H9 (cell line): ENCODE data around the gene TEF. TPM values are rescaled to one million over a fixed set of nuclear protein-coding genes. Genes with fewer than 3 reads are reported as not detected.

Source experiments
- DNase-seq: peaks from one replicate; pipeline ENCODE4 v3.0.0-alpha.2; 2017
- H2AFZ ChIP-seq: one replicate; pipeline ENCODE4 v1.6.1; 2013; ENCODE audit warnings: mild to moderate bottlenecking, low read length, control low read depth, moderate library complexity
- H2AK5ac ChIP-seq: 2 replicates; pipeline ENCODE4 v1.6.1; 2013; ENCODE audit warnings: low read length, control low read depth, mixed read lengths; ENCODE audit not compliant: insufficient read length
- H2BK120ac ChIP-seq: one replicate; pipeline ENCODE4 v1.6.1; 2013; ENCODE audit warnings: low read depth, mild to moderate bottlenecking, low read length, control low read depth, inconsistent platforms; ENCODE audit not compliant: poor library complexity, severe bottlenecking
- H2BK12ac ChIP-seq: 2 replicates; pipeline ENCODE4 v1.6.1; 2013; ENCODE audit warnings: low read length, control low read depth, mixed read lengths, low read depth; ENCODE audit not compliant: insufficient read length
- H2BK15ac ChIP-seq: 2 replicates; pipeline ENCODE4 v1.6.1; 2013; ENCODE audit warnings: low read depth, low read length, control low read depth
- H2BK20ac ChIP-seq: one replicate; pipeline ENCODE4 v1.6.1; 2013; ENCODE audit warnings: low read depth, mild to moderate bottlenecking, low read length, control low read depth, inconsistent platforms; ENCODE audit not compliant: poor library complexity, severe bottlenecking
- H2BK5ac ChIP-seq: 2 replicates; pipeline ENCODE4 v1.6.1; 2013; ENCODE audit warnings: low read length, control low read depth, mixed read lengths; ENCODE audit not compliant: insufficient read length
- H3K14ac ChIP-seq: 2 replicates; pipeline ENCODE4 v1.6.1; 2013; ENCODE audit warnings: low read length, control low read depth; ENCODE audit not compliant: insufficient read depth
- H3K18ac ChIP-seq: 2 replicates; pipeline ENCODE4 v1.6.1; 2013; ENCODE audit warnings: low read depth, mild to moderate bottlenecking, mixed read lengths, low read length, control low read depth; ENCODE audit not compliant: insufficient read length
- H3K23ac ChIP-seq: 2 replicates; pipeline ENCODE4 v1.6.1; 2013; ENCODE audit warnings: low read length, control low read depth, mixed read lengths, low read depth; ENCODE audit not compliant: insufficient read length
- H3K23me2 ChIP-seq: 2 replicates; pipeline ENCODE4 v1.6.1; 2013; ENCODE audit warnings: low read depth, mild to moderate bottlenecking, mixed read lengths, low read length, control low read depth; ENCODE audit not compliant: insufficient read length, poor library complexity, severe bottlenecking
- H3K27ac ChIP-seq: 2 replicates; pipeline ENCODE4 v1.5.1; 2013; ENCODE audit warnings: low read length, control low read depth, mixed read lengths, low read depth; ENCODE audit not compliant: insufficient read length
- H3K27me3 ChIP-seq: 2 replicates; pipeline ENCODE4 v1.6.1; 2013; ENCODE audit warnings: low read length, control low read depth, inconsistent platforms; ENCODE audit not compliant: insufficient read depth
- H3K4ac ChIP-seq: 2 replicates; pipeline ENCODE4 v1.6.1; 2013; ENCODE audit warnings: low read depth, mild to moderate bottlenecking, control low read depth, inconsistent platforms, low read length, moderate library complexity
- H3K4me1 ChIP-seq: 2 replicates; pipeline ENCODE4 v1.6.1; 2013; ENCODE audit warnings: low read length, control low read depth, inconsistent platforms; ENCODE audit not compliant: insufficient read depth
- H3K4me2 ChIP-seq: 2 replicates; pipeline ENCODE4 v1.6.1; 2013; ENCODE audit warnings: low read length, control low read depth, mixed read lengths; ENCODE audit not compliant: insufficient read length, insufficient read depth
- H3K56ac ChIP-seq: 2 replicates; pipeline ENCODE4 v1.6.1; 2013; ENCODE audit warnings: low read depth, mild to moderate bottlenecking, mixed read lengths, low read length, control low read depth; ENCODE audit not compliant: insufficient read length
- H3K79me1 ChIP-seq: 2 replicates; pipeline ENCODE4 v1.6.1; 2013; ENCODE audit warnings: low read depth, mild to moderate bottlenecking, moderate library complexity, low read length, control low read depth, inconsistent platforms; ENCODE audit not compliant: insufficient read depth, poor library complexity, severe bottlenecking
- H3K79me2 ChIP-seq: 2 replicates; pipeline ENCODE4 v1.6.1; 2013; ENCODE audit warnings: low read length, control low read depth, inconsistent platforms; ENCODE audit not compliant: insufficient read depth
- H3K9ac ChIP-seq: 2 replicates; pipeline ENCODE4 v1.6.1; 2013; ENCODE audit warnings: low read length, control low read depth, mixed read lengths; ENCODE audit not compliant: insufficient read length; ENCODE audit errors: extremely low read depth
- H3K9me3 ChIP-seq: one replicate; pipeline ENCODE4 v1.6.1; 2013; ENCODE audit warnings: low read depth, low read length, inconsistent platforms; ENCODE audit not compliant: control insufficient read depth
- H3T11ph ChIP-seq: one replicate; pipeline ENCODE4 v1.6.1; 2013; ENCODE audit warnings: mild to moderate bottlenecking, low read length, control low read depth, inconsistent platforms
- H4K20me1 ChIP-seq: one replicate; pipeline ENCODE4 v1.6.1; 2013; ENCODE audit not compliant: control insufficient read depth, insufficient read length, insufficient read depth
- H4K5ac ChIP-seq: 2 replicates; pipeline ENCODE4 v1.6.1; 2013; ENCODE audit warnings: low read depth, mild to moderate bottlenecking, mixed read lengths, low read length, control low read depth; ENCODE audit not compliant: insufficient read length
- H4K8ac ChIP-seq: replicated peaks from 2 replicates; pipeline ENCODE4 v1.6.1; 2013; ENCODE audit warnings: low read length, control low read depth, mixed read lengths, low read depth; ENCODE audit not compliant: insufficient read length
- H4K91ac ChIP-seq: 2 replicates; pipeline ENCODE4 v1.6.1; 2013; ENCODE audit warnings: low read depth, mild to moderate bottlenecking, moderate library complexity, mixed read lengths, low read length, control low read depth; ENCODE audit not compliant: insufficient read length
- H3K27ac Mint-ChIP-seq, 3 experiments: 2 replicates in 2 of 3; 3 replicates in 1 of 3; pipeline ENCODE4 v1.8.0; 2020 to 2021; ENCODE audit warnings: mixed read lengths in 3 of 3, mild to moderate bottlenecking in 1 of 3, moderate library complexity in 1 of 3
- H3K27me3 Mint-ChIP-seq: 2 replicates; pipeline ENCODE4 v1.8.0; 2021; ENCODE audit warnings: low read depth, mild to moderate bottlenecking, moderate library complexity, mixed read lengths
- H3K36me3 Mint-ChIP-seq, 3 experiments: 2 replicates in 2 of 3; 3 replicates in 1 of 3; pipeline ENCODE4 v1.8.0; 2020 to 2021; ENCODE audit warnings: low read depth in 3 of 3, mixed read lengths in 3 of 3; ENCODE audit not compliant: insufficient read depth in 1 of 3
- H3K4me1 Mint-ChIP-seq, 2 experiments: 2 replicates each; pipeline ENCODE4 v1.8.0; 2020; ENCODE audit warnings: mixed read lengths in 2 of 2
- H3K4me3 Mint-ChIP-seq, 2 experiments: 2 replicates in 1 of 2; 3 replicates in 1 of 2; pipeline ENCODE4 v1.8.0; 2020 to 2021; ENCODE audit warnings: mild to moderate bottlenecking in 2 of 2, mixed read lengths in 2 of 2, moderate library complexity in 1 of 2
- H3K9me3 Mint-ChIP-seq, 2 experiments: 2 replicates in 1 of 2; 3 replicates in 1 of 2; pipeline ENCODE4 v1.8.0; 2020; ENCODE audit warnings: mild to moderate bottlenecking in 2 of 2, mixed read lengths in 2 of 2, moderate library complexity in 1 of 2
- CTCF ChIP-seq: fragments of 200-600 bp; sonication (generic); conservative IDR thresholded peaks from 3 replicates; pipeline ENCODE4 v1.8.0; 2021; ENCODE audit warnings: antibody characterized with exemption, mild to moderate bottlenecking
- WGBS: extraction: QIAGEN DNeasy Blood & Tissue Kit; methylation state at CpG from one replicate; pipeline ENCODE4 v1.1.7; 2013; ENCODE audit warnings: missing lambda C conversion rate, low lambda C conversion rate, mixed read lengths; ENCODE audit not compliant: insufficient read length; ENCODE audit errors: extremely low coverage; 5-methylcytosine and 5-hydroxymethylcytosine counted together
- total RNA-seq: library from RNA; stranded (reverse); gene quantifications from 2 replicates; pipeline ENCODE4 v1.2.1, GENCODE V29; 2021

Gene TEF
- total RNA-seq, 1 experiment from 2014 or later: 17.9 TPM

DNA sequence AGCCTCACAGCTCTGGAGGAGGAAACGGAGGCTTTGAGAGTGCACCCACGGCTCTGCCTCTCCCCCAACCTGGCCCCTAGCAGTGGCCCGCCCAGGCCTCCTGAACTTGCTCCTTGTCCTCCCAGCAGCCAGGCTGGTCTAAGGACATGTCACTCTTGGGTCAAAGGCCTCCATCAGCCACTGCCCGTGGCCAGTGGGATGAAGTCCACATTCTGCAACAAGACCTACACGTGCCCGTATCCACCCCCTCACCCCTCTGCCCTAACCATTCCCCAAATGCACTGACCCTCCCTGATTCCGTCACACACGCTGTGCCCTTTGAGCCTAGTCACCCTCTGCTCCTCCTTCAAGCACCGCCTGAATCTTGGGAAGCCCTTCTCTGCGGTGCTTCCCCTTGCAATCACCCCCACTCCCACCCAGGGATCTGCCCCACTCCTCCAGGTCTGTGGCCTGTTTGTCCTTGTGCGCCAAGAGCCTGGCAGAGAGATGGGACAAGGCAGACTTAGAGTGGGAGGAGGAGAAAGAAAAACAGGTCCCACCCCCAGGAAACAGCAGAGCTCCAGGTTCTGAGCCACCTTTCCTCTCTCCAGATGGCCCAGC, 37.5 kb upstream of the TEF start:
- DNase-seq: no peak
- Histone ChIP-seq H3K18ac (no peak overlapping the region), H3K79me1 (no peaks in the 10 kb centered on the region), H3K4me1 (no peaks in the 10 kb centered on the region), H4K5ac (no peak overlapping the region), H2BK15ac (no peak overlapping the region), H3K23me2 (no peaks in the 10 kb centered on the region), H3T11ph (no peak overlapping the region), H3K14ac (no peak overlapping the region; the same call in 1 of the 2 replicates), H4K91ac (no peak overlapping the region), H2AK5ac (no peak overlapping the region), H3K9me3 (no peaks in the 10 kb centered on the region), H4K8ac (no peak overlapping the region), H3K79me2 (no peaks in the 10 kb centered on the region), H4K20me1 (no peaks in the 10 kb centered on the region), H2BK20ac (no peak overlapping the region), H3K9ac (no peak overlapping the region), H2AFZ (no peak overlapping the region), H2BK12ac (no peak overlapping the region), H2BK5ac (no peak overlapping the region), H2BK120ac (no peak overlapping the region), H3K4ac (no peak overlapping the region), H3K56ac (no peak overlapping the region), H3K4me2 (no peak overlapping the region), H3K27me3 (no peaks in the 10 kb centered on the region), H3K23ac (no peak overlapping the region), H3K27ac (no peak overlapping the region)
- H3K4me3 Mint-ChIP-seq: no peak overlapping the region; a peak in 1 of 5 replicates
- H3K4me1 Mint-ChIP-seq: no peaks in the 10 kb centered on the region
- H3K27ac Mint-ChIP-seq: peak overlapping the region; percentile 44 to 90 (median 65); a peak in 4 of 7 replicates
- H3K27me3 Mint-ChIP-seq: no peaks in the 10 kb centered on the region; the same call in 1 of the 2 replicates
- no peak for TF ChIP-seq CTCF
- H3K9me3 Mint-ChIP-seq: no peaks in the 10 kb centered on the region
- no CpG with 5 or more reads among the region's 11 CpGs for WGBS
- H3K36me3 Mint-ChIP-seq: peaks cover 9 to 70% (median 63%) of the 10 kb centered on the region in 3 experiments; a peak in 6 of 7 replicates
